H9 (cell line): ENCODE measurements around the gene ARAP2. TPM values are rescaled to one million over a fixed set of nuclear protein-coding genes. Genes with fewer than 3 reads are reported as not detected.

Experiments used
- DNase-seq: peaks from one replicate; pipeline ENCODE4 v3.0.0-alpha.2; 2017
- H2AFZ ChIP-seq: one replicate; pipeline ENCODE4 v1.6.1; 2013; ENCODE audit warnings: mild to moderate bottlenecking, low read length, control low read depth, moderate library complexity
- H2AK5ac ChIP-seq: 2 replicates; pipeline ENCODE4 v1.6.1; 2013; ENCODE audit warnings: low read length, control low read depth, mixed read lengths; ENCODE audit not compliant: insufficient read length
- H2BK120ac ChIP-seq: one replicate; pipeline ENCODE4 v1.6.1; 2013; ENCODE audit warnings: low read depth, mild to moderate bottlenecking, low read length, control low read depth, inconsistent platforms; ENCODE audit not compliant: poor library complexity, severe bottlenecking
- H2BK12ac ChIP-seq: 2 replicates; pipeline ENCODE4 v1.6.1; 2013; ENCODE audit warnings: low read length, control low read depth, mixed read lengths, low read depth; ENCODE audit not compliant: insufficient read length
- H2BK15ac ChIP-seq: 2 replicates; pipeline ENCODE4 v1.6.1; 2013; ENCODE audit warnings: low read depth, low read length, control low read depth
- H2BK20ac ChIP-seq: one replicate; pipeline ENCODE4 v1.6.1; 2013; ENCODE audit warnings: low read depth, mild to moderate bottlenecking, low read length, control low read depth, inconsistent platforms; ENCODE audit not compliant: poor library complexity, severe bottlenecking
- H2BK5ac ChIP-seq: 2 replicates; pipeline ENCODE4 v1.6.1; 2013; ENCODE audit warnings: low read length, control low read depth, mixed read lengths; ENCODE audit not compliant: insufficient read length
- H3K14ac ChIP-seq: 2 replicates; pipeline ENCODE4 v1.6.1; 2013; ENCODE audit warnings: low read length, control low read depth; ENCODE audit not compliant: insufficient read depth
- H3K18ac ChIP-seq: 2 replicates; pipeline ENCODE4 v1.6.1; 2013; ENCODE audit warnings: low read depth, mild to moderate bottlenecking, mixed read lengths, low read length, control low read depth; ENCODE audit not compliant: insufficient read length
- H3K23ac ChIP-seq: 2 replicates; pipeline ENCODE4 v1.6.1; 2013; ENCODE audit warnings: low read length, control low read depth, mixed read lengths, low read depth; ENCODE audit not compliant: insufficient read length
- H3K23me2 ChIP-seq: 2 replicates; pipeline ENCODE4 v1.6.1; 2013; ENCODE audit warnings: low read depth, mild to moderate bottlenecking, mixed read lengths, low read length, control low read depth; ENCODE audit not compliant: insufficient read length, poor library complexity, severe bottlenecking
- H3K27ac ChIP-seq: 2 replicates; pipeline ENCODE4 v1.5.1; 2013; ENCODE audit warnings: low read length, control low read depth, mixed read lengths, low read depth; ENCODE audit not compliant: insufficient read length
- H3K27me3 ChIP-seq: 2 replicates; pipeline ENCODE4 v1.6.1; 2013; ENCODE audit warnings: low read length, control low read depth, inconsistent platforms; ENCODE audit not compliant: insufficient read depth
- H3K4ac ChIP-seq: 2 replicates; pipeline ENCODE4 v1.6.1; 2013; ENCODE audit warnings: low read depth, mild to moderate bottlenecking, control low read depth, inconsistent platforms, low read length, moderate library complexity
- H3K4me1 ChIP-seq: 2 replicates; pipeline ENCODE4 v1.6.1; 2013; ENCODE audit warnings: low read length, control low read depth, inconsistent platforms; ENCODE audit not compliant: insufficient read depth
- H3K4me2 ChIP-seq: 2 replicates; pipeline ENCODE4 v1.6.1; 2013; ENCODE audit warnings: low read length, control low read depth, mixed read lengths; ENCODE audit not compliant: insufficient read length, insufficient read depth
- H3K56ac ChIP-seq: 2 replicates; pipeline ENCODE4 v1.6.1; 2013; ENCODE audit warnings: low read depth, mild to moderate bottlenecking, mixed read lengths, low read length, control low read depth; ENCODE audit not compliant: insufficient read length
- H3K79me1 ChIP-seq: 2 replicates; pipeline ENCODE4 v1.6.1; 2013; ENCODE audit warnings: low read depth, mild to moderate bottlenecking, moderate library complexity, low read length, control low read depth, inconsistent platforms; ENCODE audit not compliant: insufficient read depth, poor library complexity, severe bottlenecking
- H3K79me2 ChIP-seq: 2 replicates; pipeline ENCODE4 v1.6.1; 2013; ENCODE audit warnings: low read length, control low read depth, inconsistent platforms; ENCODE audit not compliant: insufficient read depth
- H3K9ac ChIP-seq: 2 replicates; pipeline ENCODE4 v1.6.1; 2013; ENCODE audit warnings: low read length, control low read depth, mixed read lengths; ENCODE audit not compliant: insufficient read length; ENCODE audit errors: extremely low read depth
- H3K9me3 ChIP-seq: one replicate; pipeline ENCODE4 v1.6.1; 2013; ENCODE audit warnings: low read depth, low read length, inconsistent platforms; ENCODE audit not compliant: control insufficient read depth
- H3T11ph ChIP-seq: one replicate; pipeline ENCODE4 v1.6.1; 2013; ENCODE audit warnings: mild to moderate bottlenecking, low read length, control low read depth, inconsistent platforms
- H4K20me1 ChIP-seq: one replicate; pipeline ENCODE4 v1.6.1; 2013; ENCODE audit not compliant: control insufficient read depth, insufficient read length, insufficient read depth
- H4K5ac ChIP-seq: 2 replicates; pipeline ENCODE4 v1.6.1; 2013; ENCODE audit warnings: low read depth, mild to moderate bottlenecking, mixed read lengths, low read length, control low read depth; ENCODE audit not compliant: insufficient read length
- H4K8ac ChIP-seq: replicated peaks from 2 replicates; pipeline ENCODE4 v1.6.1; 2013; ENCODE audit warnings: low read length, control low read depth, mixed read lengths, low read depth; ENCODE audit not compliant: insufficient read length
- H4K91ac ChIP-seq: 2 replicates; pipeline ENCODE4 v1.6.1; 2013; ENCODE audit warnings: low read depth, mild to moderate bottlenecking, moderate library complexity, mixed read lengths, low read length, control low read depth; ENCODE audit not compliant: insufficient read length
- H3K27ac Mint-ChIP-seq, 3 experiments: 2 replicates in 2 of 3; 3 replicates in 1 of 3; pipeline ENCODE4 v1.8.0; 2020 to 2021; ENCODE audit warnings: mixed read lengths in 3 of 3, mild to moderate bottlenecking in 1 of 3, moderate library complexity in 1 of 3
- H3K27me3 Mint-ChIP-seq: 2 replicates; pipeline ENCODE4 v1.8.0; 2021; ENCODE audit warnings: low read depth, mild to moderate bottlenecking, moderate library complexity, mixed read lengths
- H3K36me3 Mint-ChIP-seq, 3 experiments: 2 replicates in 2 of 3; 3 replicates in 1 of 3; pipeline ENCODE4 v1.8.0; 2020 to 2021; ENCODE audit warnings: low read depth in 3 of 3, mixed read lengths in 3 of 3; ENCODE audit not compliant: insufficient read depth in 1 of 3
- H3K4me1 Mint-ChIP-seq, 2 experiments: 2 replicates each; pipeline ENCODE4 v1.8.0; 2020; ENCODE audit warnings: mixed read lengths in 2 of 2
- H3K4me3 Mint-ChIP-seq, 2 experiments: 2 replicates in 1 of 2; 3 replicates in 1 of 2; pipeline ENCODE4 v1.8.0; 2020 to 2021; ENCODE audit warnings: mild to moderate bottlenecking in 2 of 2, mixed read lengths in 2 of 2, moderate library complexity in 1 of 2
- H3K9me3 Mint-ChIP-seq, 2 experiments: 2 replicates in 1 of 2; 3 replicates in 1 of 2; pipeline ENCODE4 v1.8.0; 2020; ENCODE audit warnings: mild to moderate bottlenecking in 2 of 2, mixed read lengths in 2 of 2, moderate library complexity in 1 of 2
- total RNA-seq: library from RNA; stranded (reverse); gene quantifications from 2 replicates; pipeline ENCODE4 v1.2.1, GENCODE V29; 2021
- TF ChIP-seq, protein P1 (sequence below): fragments of 200-600 bp; sonication (generic); conservative IDR thresholded peaks from 3 replicates; pipeline ENCODE4 v1.8.0; 2021; ENCODE audit warnings: antibody characterized with exemption, mild to moderate bottlenecking

ARAP2 gene
- total RNA-seq, 1 experiment from 2014 or later: 6.3 TPM

DNA sequence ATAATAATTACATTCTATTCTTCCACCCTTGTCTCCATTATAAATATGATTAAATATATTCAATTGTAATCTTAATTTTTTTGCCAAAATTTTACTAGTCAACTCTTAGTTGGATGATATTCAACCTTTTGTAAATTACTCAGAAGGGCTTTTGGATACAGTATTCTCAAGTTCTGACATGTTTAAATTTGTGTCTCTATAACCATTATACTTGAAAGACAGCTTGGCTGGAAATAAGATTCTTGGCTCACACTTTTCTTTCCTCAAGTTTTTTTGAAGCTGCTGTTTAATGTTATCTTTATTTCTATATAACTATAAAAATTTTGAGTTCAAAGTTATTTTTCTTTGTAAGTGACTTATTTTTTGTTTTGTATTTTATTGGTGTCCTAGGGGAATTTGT lies 214.4 kb downstream of the ARAP2 start:
- H3K27me3 Mint-ChIP-seq: no peaks in the 10 kb centered on the region
- Histone ChIP-seq H3K27me3 (no peaks in the 10 kb centered on the region), H3K9ac (no peak overlapping the region), H3K18ac (no peak overlapping the region), H2AFZ (no peak overlapping the region), H3K4me2 (no peak overlapping the region), H3K4ac (no peak overlapping the region), H4K91ac (no peak overlapping the region), H4K8ac (no peak overlapping the region), H3K27ac (no peak overlapping the region), H2BK20ac (no peak overlapping the region), H2BK5ac (no peak overlapping the region), H3K56ac (no peak overlapping the region), H4K5ac (no peak overlapping the region), H2BK15ac (no peak overlapping the region), H3K4me1 (peaks cover 9% of the 10 kb centered on the region), H3K23ac (no peak overlapping the region), H2BK12ac (no peak overlapping the region), H2AK5ac (no peak overlapping the region), H3K14ac (no peak overlapping the region), H3K79me2 (no peaks in the 10 kb centered on the region), H2BK120ac (no peak overlapping the region), H4K20me1 (no peaks in the 10 kb centered on the region), H3K9me3 (no peaks in the 10 kb centered on the region), H3K23me2 (no peaks in the 10 kb centered on the region), H3T11ph (no peak overlapping the region), H3K79me1 (no peaks in the 10 kb centered on the region)
- DNase-seq: no peak
- H3K9me3 Mint-ChIP-seq: peaks cover 0 to 2% of the 10 kb centered on the region in 2 experiments; a peak in 2 of 5 replicates
- no peak overlapping the region for H3K27ac Mint-ChIP-seq
- no peaks in the 10 kb centered on the region for H3K36me3 Mint-ChIP-seq
- no peak overlapping the region for H3K4me3 Mint-ChIP-seq
- TF ChIP-seq, protein P1, sequence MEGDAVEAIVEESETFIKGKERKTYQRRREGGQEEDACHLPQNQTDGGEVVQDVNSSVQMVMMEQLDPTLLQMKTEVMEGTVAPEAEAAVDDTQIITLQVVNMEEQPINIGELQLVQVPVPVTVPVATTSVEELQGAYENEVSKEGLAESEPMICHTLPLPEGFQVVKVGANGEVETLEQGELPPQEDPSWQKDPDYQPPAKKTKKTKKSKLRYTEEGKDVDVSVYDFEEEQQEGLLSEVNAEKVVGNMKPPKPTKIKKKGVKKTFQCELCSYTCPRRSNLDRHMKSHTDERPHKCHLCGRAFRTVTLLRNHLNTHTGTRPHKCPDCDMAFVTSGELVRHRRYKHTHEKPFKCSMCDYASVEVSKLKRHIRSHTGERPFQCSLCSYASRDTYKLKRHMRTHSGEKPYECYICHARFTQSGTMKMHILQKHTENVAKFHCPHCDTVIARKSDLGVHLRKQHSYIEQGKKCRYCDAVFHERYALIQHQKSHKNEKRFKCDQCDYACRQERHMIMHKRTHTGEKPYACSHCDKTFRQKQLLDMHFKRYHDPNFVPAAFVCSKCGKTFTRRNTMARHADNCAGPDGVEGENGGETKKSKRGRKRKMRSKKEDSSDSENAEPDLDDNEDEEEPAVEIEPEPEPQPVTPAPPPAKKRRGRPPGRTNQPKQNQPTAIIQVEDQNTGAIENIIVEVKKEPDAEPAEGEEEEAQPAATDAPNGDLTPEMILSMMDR: no peak
- peaks cover 17% of the 10 kb centered on the region in 2 experiments for H3K4me1 Mint-ChIP-seq
